OCI-LY3 (cell line): Measurements from ENCODE around the gene TAF1D.

Experiments
- H2AFZ ChIP-seq: fragments of 200-600, 300-600 bp; shearing (Covaris generic); 2 replicates; pipeline ENCODE4 v1.6.0; 2014; ENCODE audit warnings: antibody characterized with exemption, low read depth, low read length
- H3K27ac ChIP-seq: fragments of 200-600, 300-600 bp; sonication (generic); 2 replicates; pipeline ENCODE4 v1.5.1; 2014; ENCODE audit warnings: mild to moderate bottlenecking, low read length, moderate library complexity, mixed read lengths
- H3K27me3 ChIP-seq: fragments of 200-600, 300-600 bp; sonication (generic); 2 replicates; pipeline ENCODE4 v1.6.1; 2014; ENCODE audit warnings: low read depth, low read length, mixed read lengths
- H3K36me3 ChIP-seq: fragments of 200-600, 300-600 bp; sonication (generic); replicated peaks from 2 replicates; pipeline ENCODE3; 2014; ENCODE audit warnings: low read depth, low read length, mixed read lengths
- H3K4me1 ChIP-seq: fragments of 300-600, 200-600 bp; sonication (generic); 2 replicates; pipeline ENCODE4 v1.6.1; 2014; ENCODE audit warnings: low read length, mixed read lengths
- H3K4me2 ChIP-seq: fragments of 200-600, 300-600 bp; sonication (generic); 2 replicates; pipeline ENCODE4 v1.6.1; 2014; ENCODE audit warnings: low read length, mixed read lengths
- H3K4me3 ChIP-seq: fragments of 300-600, 200-600 bp; sonication (generic); 2 replicates; pipeline ENCODE4 v1.5.1; 2014; ENCODE audit warnings: antibody characterized with exemption, mild to moderate bottlenecking, low read length, moderate library complexity
- H3K79me2 ChIP-seq: fragments of 300-600, 200-600 bp; shearing (Covaris generic); 2 replicates; pipeline ENCODE4 v1.6.1; 2014; ENCODE audit warnings: mild to moderate bottlenecking, low read length, mixed read lengths
- H3K9ac ChIP-seq: fragments of 300-600, 200-600 bp; shearing (Covaris generic); 2 replicates; pipeline ENCODE4 v1.6.0; 2014; ENCODE audit warnings: mild to moderate bottlenecking, low read length, moderate library complexity
- H3K9me3 ChIP-seq: fragments of 200-600, 300-600 bp; shearing (Covaris generic); 2 replicates; pipeline ENCODE4 v1.6.1; 2014; ENCODE audit warnings: low read length, mixed read lengths; ENCODE audit not compliant: insufficient read depth
- H4K20me1 ChIP-seq: fragments of 200-600, 300-600 bp; sonication (generic); 2 replicates; pipeline ENCODE4 v1.6.1; 2016; ENCODE audit warnings: low read length, mixed read lengths; ENCODE audit not compliant: insufficient read depth
- EZH2phosphoT487 ChIP-seq: fragments of 200-600 bp; shearing (Covaris generic); IDR thresholded peaks from 2 replicates; pipeline ENCODE4 v1.6.1; 2018; ENCODE audit warnings: antibody characterized with exemption, mixed run types, low read depth
- TF ChIP-seq, protein P1 (sequence below): fragments of 200-600, 300-600 bp; sonication (generic); IDR thresholded peaks from 2 replicates; pipeline ENCODE4 v1.5.1; 2014; ENCODE audit warnings: antibody characterized with exemption, low read length, low read depth

The TAF1D gene

DNA sequence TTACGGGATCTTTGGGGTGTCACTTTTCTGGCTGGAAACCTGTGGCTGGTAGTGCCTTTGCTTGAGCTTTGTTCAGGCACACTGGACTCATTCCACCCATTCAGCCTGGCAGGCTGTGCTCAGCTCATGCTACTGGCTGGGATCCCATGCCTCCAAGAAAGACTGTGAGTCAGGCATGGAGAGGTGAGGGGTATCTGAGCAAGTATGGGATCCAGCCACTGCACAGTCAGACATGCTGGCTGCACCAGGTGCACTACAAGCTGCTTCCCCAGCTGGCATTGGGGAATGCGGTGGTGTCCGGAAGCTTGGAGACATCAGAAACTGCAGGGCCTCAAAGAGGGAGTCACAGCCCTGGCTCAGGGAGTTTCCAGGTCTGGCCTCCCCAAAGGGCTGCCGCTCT lies 30.8 kb upstream of the TAF1D start:
- no peak overlapping the region for H3K4me2 ChIP-seq
- no peak overlapping the region for H3K4me3 ChIP-seq
- peaks cover 9% of the 10 kb centered on the region for H3K36me3 ChIP-seq
- H3K9me3 ChIP-seq, result peaks cover under 1% of the 10 kb centered on the region; the same call in 1 of the 2 replicates
- no peak overlapping the region for H3K9ac ChIP-seq
- no peaks in the 10 kb centered on the region for H3K27me3 ChIP-seq
- no peak for TF ChIP-seq EZH2phosphoT487
- H3K27ac ChIP-seq, result no peak overlapping the region
- no peak overlapping the region for H2AFZ ChIP-seq
- H3K79me2 ChIP-seq, result no peaks in the 10 kb centered on the region
- no peaks in the 10 kb centered on the region for H4K20me1 ChIP-seq
- no peaks in the 10 kb centered on the region for H3K4me1 ChIP-seq

DNA sequence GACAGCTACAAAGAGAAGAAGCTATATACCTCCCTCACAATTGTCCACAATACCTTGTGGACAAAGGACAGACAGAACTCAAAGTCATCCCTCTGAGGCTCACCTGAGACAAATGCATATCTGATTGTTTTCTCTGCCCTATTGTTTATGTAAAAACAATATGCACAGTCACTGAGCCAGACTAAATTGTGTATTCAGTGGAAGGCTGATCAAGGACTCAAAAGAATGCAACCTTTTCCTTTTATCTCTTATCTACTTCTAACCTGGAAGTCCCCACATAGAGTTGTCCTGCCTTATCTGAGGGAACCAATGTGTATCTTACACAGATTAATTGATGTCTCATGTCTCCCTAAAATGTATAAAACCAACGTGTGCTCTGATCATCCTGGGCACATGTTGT lies 28.9 kb upstream of the TAF1D start:
- Histone ChIP-seq H3K4me1 (no peaks in the 10 kb centered on the region), H3K4me2 (no peak overlapping the region), H3K79me2 (no peaks in the 10 kb centered on the region), H3K36me3 (peaks cover 18% of the 10 kb centered on the region), H3K27me3 (no peaks in the 10 kb centered on the region), H3K27ac (no peak overlapping the region), H2AFZ (no peak overlapping the region), H3K9ac (no peak overlapping the region), H3K4me3 (no peak overlapping the region), H3K9me3 (peaks cover 7% of the 10 kb centered on the region; the same call in 1 of the 2 replicates), H4K20me1 (no peaks in the 10 kb centered on the region)
- TF ChIP-seq, protein P1, sequence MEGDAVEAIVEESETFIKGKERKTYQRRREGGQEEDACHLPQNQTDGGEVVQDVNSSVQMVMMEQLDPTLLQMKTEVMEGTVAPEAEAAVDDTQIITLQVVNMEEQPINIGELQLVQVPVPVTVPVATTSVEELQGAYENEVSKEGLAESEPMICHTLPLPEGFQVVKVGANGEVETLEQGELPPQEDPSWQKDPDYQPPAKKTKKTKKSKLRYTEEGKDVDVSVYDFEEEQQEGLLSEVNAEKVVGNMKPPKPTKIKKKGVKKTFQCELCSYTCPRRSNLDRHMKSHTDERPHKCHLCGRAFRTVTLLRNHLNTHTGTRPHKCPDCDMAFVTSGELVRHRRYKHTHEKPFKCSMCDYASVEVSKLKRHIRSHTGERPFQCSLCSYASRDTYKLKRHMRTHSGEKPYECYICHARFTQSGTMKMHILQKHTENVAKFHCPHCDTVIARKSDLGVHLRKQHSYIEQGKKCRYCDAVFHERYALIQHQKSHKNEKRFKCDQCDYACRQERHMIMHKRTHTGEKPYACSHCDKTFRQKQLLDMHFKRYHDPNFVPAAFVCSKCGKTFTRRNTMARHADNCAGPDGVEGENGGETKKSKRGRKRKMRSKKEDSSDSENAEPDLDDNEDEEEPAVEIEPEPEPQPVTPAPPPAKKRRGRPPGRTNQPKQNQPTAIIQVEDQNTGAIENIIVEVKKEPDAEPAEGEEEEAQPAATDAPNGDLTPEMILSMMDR, result no peak
- no peak for TF ChIP-seq EZH2phosphoT487

DNA sequence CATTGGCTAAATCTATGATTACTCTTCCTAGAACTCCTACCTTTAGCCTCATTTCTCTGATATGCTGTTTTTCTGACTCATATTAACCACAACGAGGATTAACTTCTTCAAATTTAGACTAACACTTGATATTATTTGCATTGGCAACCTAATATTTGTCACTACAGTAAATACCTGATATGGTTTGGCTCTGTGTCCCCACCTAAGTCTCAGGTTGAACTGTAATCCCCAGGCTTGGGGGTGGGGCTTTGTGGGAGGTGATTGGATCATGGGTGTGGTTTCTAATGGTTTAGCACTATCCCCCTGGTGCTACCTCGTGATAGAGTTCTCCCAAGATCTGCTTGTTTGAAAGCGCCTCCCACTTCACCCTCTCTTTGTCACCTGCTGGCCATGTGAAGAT lies 25.7 kb upstream of the TAF1D start:
- Histone ChIP-seq H3K27me3 (no peaks in the 10 kb centered on the region), H4K20me1 (no peaks in the 10 kb centered on the region), H3K27ac (no peak overlapping the region), H3K4me3 (no peak overlapping the region), H3K4me2 (no peak overlapping the region), H3K4me1 (no peaks in the 10 kb centered on the region), H3K9me3 (peaks cover 7% of the 10 kb centered on the region; the same call in 1 of the 2 replicates), H3K79me2 (no peaks in the 10 kb centered on the region), H3K9ac (no peak overlapping the region), H2AFZ (no peak overlapping the region), H3K36me3 (peaks cover 13% of the 10 kb centered on the region)
- TF ChIP-seq, protein P1, result no peak
- TF ChIP-seq EZH2phosphoT487, result no peak

DNA sequence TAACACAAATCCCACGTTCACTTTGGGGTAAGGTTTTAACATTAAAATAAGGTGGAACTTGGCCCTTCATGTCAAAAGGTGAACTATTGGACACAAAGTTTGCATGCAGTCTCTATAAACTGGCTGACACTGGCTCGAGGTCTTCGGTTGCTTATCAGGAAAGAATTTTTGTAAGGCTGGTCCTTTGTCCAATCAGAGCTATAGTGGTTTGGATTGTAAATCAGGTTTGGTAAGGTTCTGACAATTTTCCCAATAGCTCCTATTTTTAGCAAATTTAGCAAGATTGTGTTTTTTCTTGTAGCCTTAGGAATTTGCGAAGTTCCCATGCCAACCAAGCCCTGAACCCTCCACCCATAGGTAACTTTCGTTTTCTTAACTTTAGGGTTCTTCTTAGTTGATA lies 25.2 kb upstream of the TAF1D start:
- Histone ChIP-seq H3K27me3 (no peaks in the 10 kb centered on the region), H3K9me3 (peaks cover 7% of the 10 kb centered on the region; the same call in 1 of the 2 replicates), H3K4me1 (no peaks in the 10 kb centered on the region), H3K9ac (no peak overlapping the region), H3K79me2 (no peaks in the 10 kb centered on the region), H3K4me3 (no peak overlapping the region), H2AFZ (no peak overlapping the region), H3K4me2 (no peak overlapping the region), H4K20me1 (no peaks in the 10 kb centered on the region), H3K27ac (no peak overlapping the region), H3K36me3 (peaks cover 11% of the 10 kb centered on the region)
- no peak for TF ChIP-seq EZH2phosphoT487
- TF ChIP-seq, protein P1, result no peak
